ENCODE results near the gene ENDOG.

DNA sequence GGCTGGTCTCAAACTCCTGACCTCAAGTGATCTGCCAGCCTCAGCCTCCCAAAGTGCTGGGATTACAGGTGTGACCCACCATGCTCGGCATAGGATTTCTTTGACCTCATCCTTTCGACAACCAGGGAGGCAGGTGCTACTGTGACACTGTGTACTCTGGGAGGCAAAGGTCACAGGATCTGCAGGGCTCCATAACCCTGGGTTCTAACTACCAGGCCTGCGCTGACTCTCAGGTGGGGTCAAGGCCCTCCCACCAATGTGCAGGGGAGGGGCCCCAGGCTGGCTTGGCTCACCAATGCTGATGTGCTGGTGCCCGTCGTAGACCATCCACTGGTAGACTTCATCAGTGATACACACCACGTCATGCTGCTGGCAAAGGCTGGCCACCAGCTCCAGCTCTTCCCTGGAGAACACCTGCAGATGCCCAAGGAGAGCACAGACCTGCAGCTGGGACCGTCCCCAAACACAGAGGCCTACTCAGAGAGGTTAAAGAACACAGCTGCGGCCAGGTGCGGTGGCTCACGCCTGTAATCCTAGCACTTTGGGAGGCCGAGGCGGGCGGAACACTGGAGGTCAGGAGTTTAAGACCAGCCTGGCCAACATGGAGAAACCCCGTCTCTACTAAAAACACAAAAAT is 18.3 kb downstream of the ENDOG start:
- TF ChIP-seq, protein P1, sequence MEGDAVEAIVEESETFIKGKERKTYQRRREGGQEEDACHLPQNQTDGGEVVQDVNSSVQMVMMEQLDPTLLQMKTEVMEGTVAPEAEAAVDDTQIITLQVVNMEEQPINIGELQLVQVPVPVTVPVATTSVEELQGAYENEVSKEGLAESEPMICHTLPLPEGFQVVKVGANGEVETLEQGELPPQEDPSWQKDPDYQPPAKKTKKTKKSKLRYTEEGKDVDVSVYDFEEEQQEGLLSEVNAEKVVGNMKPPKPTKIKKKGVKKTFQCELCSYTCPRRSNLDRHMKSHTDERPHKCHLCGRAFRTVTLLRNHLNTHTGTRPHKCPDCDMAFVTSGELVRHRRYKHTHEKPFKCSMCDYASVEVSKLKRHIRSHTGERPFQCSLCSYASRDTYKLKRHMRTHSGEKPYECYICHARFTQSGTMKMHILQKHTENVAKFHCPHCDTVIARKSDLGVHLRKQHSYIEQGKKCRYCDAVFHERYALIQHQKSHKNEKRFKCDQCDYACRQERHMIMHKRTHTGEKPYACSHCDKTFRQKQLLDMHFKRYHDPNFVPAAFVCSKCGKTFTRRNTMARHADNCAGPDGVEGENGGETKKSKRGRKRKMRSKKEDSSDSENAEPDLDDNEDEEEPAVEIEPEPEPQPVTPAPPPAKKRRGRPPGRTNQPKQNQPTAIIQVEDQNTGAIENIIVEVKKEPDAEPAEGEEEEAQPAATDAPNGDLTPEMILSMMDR (IDR thresholded peaks at IDR 0.05; ENCODE audit: insufficient read depth, low read depth, low read length), result no peak
- TF ChIP-seq EZH2 (IDR thresholded peaks at IDR 0.05; ENCODE audit: insufficient read depth, low read length), result no peak

Data from astrocyte (in vitro differentiated cells and primary cell).